CD4-positive, alpha-beta T cell (primary cell): ENCODE results near the gene GPR176. TPM values are rescaled to one million over a fixed set of nuclear protein-coding genes. Genes with fewer than 3 reads are reported as not detected.

Experiments
- ATAC-seq: fragments of 200-7000 bp; cut with Tn5 transposase; one replicate; pipeline ENCODE4 v1.10.0; 2022; ENCODE audit warnings: mild to moderate bottlenecking; ENCODE audit not compliant: poor library complexity
- CTCF ChIA-PET: fragments of 350-600 bp; sonication (Branson Sonifier 250); formaldehyde crosslinking; loops from one replicate; lab custom pipeline; 2021; ENCODE audit warnings: antibody characterized with exemption, inconsistent platforms; lab: Charles Lee
- POLR2A ChIA-PET: fragments of 350-600 bp; sonication (Branson Sonifier 250); formaldehyde crosslinking; loops from one replicate; lab custom pipeline; 2021; ENCODE audit warnings: antibody characterized with exemption, inconsistent platforms; lab: Charles Lee
- DNase-seq, 14 experiments: peaks; one replicate each; pipeline ENCODE4 v3.0.0-alpha.2; 2013 to 2020; ENCODE audit warnings: mixed read lengths in 2 of 14
- H3K27ac ChIP-seq, 2 donors: one replicate each; pipeline versions ENCODE4 v1.5.1 to v1.7.0; 2013; ENCODE audit warnings: low read length in 2 of 2, low read depth in 1 of 2, mild to moderate bottlenecking in 1 of 2
- H3K27me3 ChIP-seq, 2 experiments: 1 replicate in 1 of 2; 2 replicates in 1 of 2; pipeline versions ENCODE4 v1.6.1 to v1.7.0; 2013; ENCODE audit warnings: low read length in 2 of 2, control low read depth in 1 of 2, mild to moderate bottlenecking in 1 of 2, moderate library complexity in 1 of 2; ENCODE audit not compliant: insufficient read depth in 2 of 2, control insufficient read depth in 1 of 2
- H3K36me3 ChIP-seq: one replicate; pipeline ENCODE4 v1.6.1; 2013; ENCODE audit warnings: low read length, control low read depth; ENCODE audit not compliant: insufficient read depth
- H3K4me1 ChIP-seq: one replicate; pipeline ENCODE4 v1.6.1; 2013; ENCODE audit warnings: low read length, control low read depth; ENCODE audit not compliant: insufficient read depth
- H3K4me3 ChIP-seq: one replicate; pipeline ENCODE4 v1.5.1; 2013; ENCODE audit warnings: mild to moderate bottlenecking, low read length, moderate library complexity
- H3K9me3 ChIP-seq, 2 experiments: 1 replicate in 1 of 2; 2 replicates in 1 of 2; pipeline versions ENCODE4 v1.6.1 to v1.7.0; 2013; ENCODE audit warnings: low read length in 2 of 2, mild to moderate bottlenecking in 2 of 2, control low read depth in 1 of 2, moderate library complexity in 1 of 2; ENCODE audit not compliant: control insufficient read depth in 1 of 2, insufficient read depth in 1 of 2
- H3K27ac Mint-ChIP-seq: one replicate; pipeline ENCODE4 v1.8.0; 2020; ENCODE audit warnings: mixed read lengths
- H3K27me3 Mint-ChIP-seq: one replicate; pipeline ENCODE4 v1.8.0; 2021; ENCODE audit warnings: mixed read lengths
- H3K36me3 Mint-ChIP-seq: one replicate; pipeline ENCODE4 v1.8.0; 2021; ENCODE audit warnings: low read depth, mixed read lengths
- H3K4me1 Mint-ChIP-seq: one replicate; pipeline ENCODE4 v1.8.0; 2021; ENCODE audit warnings: low read depth, mixed read lengths
- H3K4me3 Mint-ChIP-seq: one replicate; pipeline ENCODE4 v1.8.0; 2020; ENCODE audit warnings: mild to moderate bottlenecking, mixed read lengths
- H3K9me3 Mint-ChIP-seq: one replicate; pipeline ENCODE4 v1.8.0; 2020; ENCODE audit warnings: mixed read lengths
- CTCF ChIP-seq: fragments of 200-600 bp; IDR thresholded peaks from one replicate; pipeline ENCODE4 v1.8.0; 2022; ENCODE audit warnings: antibody characterized with exemption, mild to moderate bottlenecking
- intact Hi-C, 2 experiments: fragments of 100-400 bp; cut with DNase I in 1 of 2; cut with micrococcal nuclease in 1 of 2; formaldehyde crosslinking; loops; one replicate each; pipeline versions ENCODE4 v1.15.1 to v1.9.0; 2023 to 2025; cut with DNase I, micrococcal nuclease
- total RNA-seq, 174 experiments: library from RNA in 2 of 174; stranded (reverse) in 2 of 174; gene quantifications; one replicate each; pipeline ENCODE4 v1.2.3 and lab custom pipeline; 2021 to 2026

The GPR176 gene
- total RNA-seq, 2 experiments from 2014 or later = not detected

GRCh38 chr15:39957481-39957880 is 37.4 kb upstream of the GPR176 start:
- Histone ChIP-seq H3K4me3 (no peak overlapping the region), H3K27ac (no peak overlapping the region), H3K4me1 (no peaks in the 10 kb centered on the region), H3K27me3 (no peaks in the 10 kb centered on the region), H3K36me3 (peaks cover 49% of the 10 kb centered on the region), H3K9me3 (no peaks in the 10 kb centered on the region)
- no peak overlapping the region for H3K27ac Mint-ChIP-seq
- ATAC-seq (no peak), DNase-seq (no peak)
- no peaks in the 10 kb centered on the region for H3K27me3 Mint-ChIP-seq
- no peaks in the 10 kb centered on the region for H3K9me3 Mint-ChIP-seq
- ChIA-PET POLR2A (no interaction called here), CTCF (no interaction called here)
- intact Hi-C loops = no loop called here
- H3K4me1 Mint-ChIP-seq = no peaks in the 10 kb centered on the region
- TF ChIP-seq CTCF = no peak
- no peak overlapping the region for H3K4me3 Mint-ChIP-seq
- peaks cover 52% of the 10 kb centered on the region for H3K36me3 Mint-ChIP-seq

- ChIA-PET POLR2A (no interaction called here), CTCF (no interaction called here)
- intact Hi-C loops = no loop called here
- Mint-ChIP-seq H3K27ac (no peak overlapping the region), H3K9me3 (no peaks in the 10 kb centered on the region), H3K4me1 (no peaks in the 10 kb centered on the region), H3K27me3 (no peaks in the 10 kb centered on the region), H3K4me3 (no peak overlapping the region), H3K36me3 (peaks cover 77% of the 10 kb centered on the region)
- Histone ChIP-seq H3K9me3 (no peaks in the 10 kb centered on the region), H3K36me3 (peaks cover 35% of the 10 kb centered on the region), H3K27me3 (no peaks in the 10 kb centered on the region), H3K4me3 (no peak overlapping the region), H3K27ac (no peak overlapping the region), H3K4me1 (no peaks in the 10 kb centered on the region)
- DNase-seq (no peak), ATAC-seq (no peak)
- TF ChIP-seq CTCF = no peak
These were observed 33.5 kb upstream of the GPR176 start for GRCh38 chr15:39953521-39953920.

GRCh38 chr15:39951561-39951960 is 31.5 kb upstream of the GPR176 start:
- POLR2A ChIA-PET = no interaction called here

More at GRCh38 chr15:39951561-39951960, 31.5 kb upstream of the GPR176 start:
- Histone ChIP-seq H3K27me3 (no peaks in the 10 kb centered on the region), H3K27ac (no peak overlapping the region), H3K9me3 (no peaks in the 10 kb centered on the region), H3K4me3 (no peak overlapping the region), H3K4me1 (no peaks in the 10 kb centered on the region), H3K36me3 (peaks cover 19% of the 10 kb centered on the region)
- H3K4me1 Mint-ChIP-seq = no peaks in the 10 kb centered on the region
- TF ChIP-seq CTCF = no peak
- peaks cover 75% of the 10 kb centered on the region for H3K36me3 Mint-ChIP-seq
- no peaks in the 10 kb centered on the region for H3K27me3 Mint-ChIP-seq
- no peak overlapping the region for H3K4me3 Mint-ChIP-seq
- H3K9me3 Mint-ChIP-seq = no peaks in the 10 kb centered on the region
- CTCF ChIA-PET = no interaction called here
- no peak overlapping the region for H3K27ac Mint-ChIP-seq
- DNase-seq = no peak
- ATAC-seq = no peak
- intact Hi-C loops = no loop called here
